Fibroblast of mammary gland (primary cell): ENCODE results near the gene TRIM8.
A peak's percentile ranks its signal among the peaks of the same experiment; 100 is the strongest.

Experiments used
- DNase-seq: peaks from one replicate; pipeline ENCODE4 v3.0.0-alpha.2; 2010; ENCODE audit warnings: low read depth
- H3K4me3 ChIP-seq: 2 replicates; pipeline ENCODE4 v1.5.1; 2011; ENCODE audit warnings: low read depth, mild to moderate bottlenecking, low read length, moderate library complexity; ENCODE audit not compliant: control insufficient read depth
- TF ChIP-seq, protein P1 (sequence below): conservative IDR thresholded peaks from 2 replicates; pipeline ENCODE4 v1.5.1; 2011; ENCODE audit warnings: low read depth, low read length, inconsistent platforms; ENCODE audit not compliant: control insufficient read depth, insufficient read depth

The TRIM8 gene

GRCh38 chr10:102673819-102674511, 29.7 kb downstream of the TRIM8 start:
- peak; percentile 73 for DNase-seq
- peak overlapping the region; percentile 27 for H3K4me3 ChIP-seq
- TF ChIP-seq, protein P1, sequence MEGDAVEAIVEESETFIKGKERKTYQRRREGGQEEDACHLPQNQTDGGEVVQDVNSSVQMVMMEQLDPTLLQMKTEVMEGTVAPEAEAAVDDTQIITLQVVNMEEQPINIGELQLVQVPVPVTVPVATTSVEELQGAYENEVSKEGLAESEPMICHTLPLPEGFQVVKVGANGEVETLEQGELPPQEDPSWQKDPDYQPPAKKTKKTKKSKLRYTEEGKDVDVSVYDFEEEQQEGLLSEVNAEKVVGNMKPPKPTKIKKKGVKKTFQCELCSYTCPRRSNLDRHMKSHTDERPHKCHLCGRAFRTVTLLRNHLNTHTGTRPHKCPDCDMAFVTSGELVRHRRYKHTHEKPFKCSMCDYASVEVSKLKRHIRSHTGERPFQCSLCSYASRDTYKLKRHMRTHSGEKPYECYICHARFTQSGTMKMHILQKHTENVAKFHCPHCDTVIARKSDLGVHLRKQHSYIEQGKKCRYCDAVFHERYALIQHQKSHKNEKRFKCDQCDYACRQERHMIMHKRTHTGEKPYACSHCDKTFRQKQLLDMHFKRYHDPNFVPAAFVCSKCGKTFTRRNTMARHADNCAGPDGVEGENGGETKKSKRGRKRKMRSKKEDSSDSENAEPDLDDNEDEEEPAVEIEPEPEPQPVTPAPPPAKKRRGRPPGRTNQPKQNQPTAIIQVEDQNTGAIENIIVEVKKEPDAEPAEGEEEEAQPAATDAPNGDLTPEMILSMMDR, result no peak

- no peak overlapping the region for H3K4me3 ChIP-seq
- DNase-seq, result no peak
These were observed 30.3 kb downstream of the TRIM8 start for GRCh38 chr10:102674566-102674965.

GRCh38 chr10:102675011-102675665, 30.9 kb downstream of the TRIM8 start:
- DNase-seq, result no peak
- TF ChIP-seq, protein P1, result no peak
- H3K4me3 ChIP-seq, result no peak overlapping the region

More at GRCh38 chr10:102674566-102674965, 30.3 kb downstream of the TRIM8 start:
- TF ChIP-seq, protein P1, result no peak

GRCh38 chr10:102675666-102676533, 31.6 kb downstream of the TRIM8 start:
- DNase-seq, result peak; percentile 84

GRCh38 chr10:102676534-102677315, 32.4 kb downstream of the TRIM8 start:
- no peak for DNase-seq
- H3K4me3 ChIP-seq, result no peak overlapping the region
- TF ChIP-seq, protein P1, result no peak

More at GRCh38 chr10:102675666-102676533, 31.6 kb downstream of the TRIM8 start:
- TF ChIP-seq, protein P1, result no peak
- H3K4me3 ChIP-seq, result no peak overlapping the region

- no peak overlapping the region for H3K4me3 ChIP-seq
- TF ChIP-seq, protein P1, result no peak
- DNase-seq, result no peak
These were observed 33.2 kb downstream of the TRIM8 start for GRCh38 chr10:102677331-102678067.
